ENCODE data around the gene CYP4B1.
"Not testable (repeated sequence)": the region's sequence is repeated elsewhere in the genome, so short reads cannot be mapped to it uniquely, and the experiment has no call there.

The CYP4B1 gene

DNA sequence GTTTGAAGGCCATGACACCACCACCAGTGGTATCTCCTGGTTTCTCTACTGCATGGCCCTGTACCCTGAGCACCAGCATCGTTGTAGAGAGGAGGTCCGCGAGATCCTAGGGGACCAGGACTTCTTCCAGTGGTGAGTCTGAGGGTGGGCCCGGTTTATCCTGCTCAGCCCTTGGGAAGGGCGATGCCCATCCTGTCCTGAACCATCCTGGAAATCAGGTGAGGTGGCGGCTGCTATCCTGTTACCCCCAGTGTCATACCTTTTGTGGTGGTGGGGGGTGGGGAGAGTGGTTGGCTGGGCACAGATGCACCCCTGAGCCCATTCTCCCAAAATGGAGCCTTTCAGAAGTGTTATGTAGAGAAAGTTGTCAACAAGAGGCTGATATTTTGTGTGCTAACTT is 16.3 kb downstream of the CYP4B1 start:
- no peak for DNase-seq (ENCODE audit: low read depth, low spot score)

DNA sequence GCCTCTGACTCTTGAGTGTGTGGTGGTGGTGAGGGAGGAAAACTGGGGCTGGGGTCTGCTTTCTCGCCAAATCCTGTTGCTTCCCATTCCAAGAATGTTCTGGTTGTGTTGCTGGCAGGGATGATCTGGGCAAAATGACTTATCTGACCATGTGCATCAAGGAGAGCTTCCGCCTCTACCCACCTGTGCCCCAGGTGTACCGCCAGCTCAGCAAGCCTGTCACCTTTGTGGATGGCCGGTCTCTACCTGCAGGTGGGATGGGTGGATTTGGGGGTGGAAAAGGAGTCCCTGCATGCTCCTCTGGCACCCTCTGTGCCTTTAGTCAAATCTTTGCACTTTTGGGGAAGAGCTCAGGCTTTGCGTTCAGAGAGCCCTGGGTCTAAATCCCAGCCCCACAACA is 18.1 kb downstream of the CYP4B1 start:
- DNase-seq (ENCODE audit: low read depth, low spot score): no peak

DNA sequence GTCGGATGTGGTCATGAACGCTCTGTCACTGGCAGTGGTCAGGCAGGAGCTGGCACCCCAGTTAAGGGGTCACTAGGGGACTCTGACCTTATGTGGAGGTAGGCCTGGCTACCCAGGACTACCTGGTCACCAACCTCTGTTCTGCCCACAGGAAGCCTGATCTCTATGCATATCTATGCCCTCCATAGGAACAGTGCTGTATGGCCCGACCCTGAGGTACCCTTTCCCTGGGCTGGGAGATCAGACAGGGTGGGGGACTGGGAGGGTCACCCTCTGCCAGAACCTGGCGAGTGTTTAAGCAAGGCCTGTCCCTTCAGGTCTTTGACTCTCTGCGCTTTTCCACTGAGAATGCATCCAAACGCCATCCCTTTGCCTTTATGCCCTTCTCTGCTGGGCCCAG is 19.0 kb downstream of the CYP4B1 start:
- DNase-seq (ENCODE audit: low read depth, low spot score): no peak

DNA sequence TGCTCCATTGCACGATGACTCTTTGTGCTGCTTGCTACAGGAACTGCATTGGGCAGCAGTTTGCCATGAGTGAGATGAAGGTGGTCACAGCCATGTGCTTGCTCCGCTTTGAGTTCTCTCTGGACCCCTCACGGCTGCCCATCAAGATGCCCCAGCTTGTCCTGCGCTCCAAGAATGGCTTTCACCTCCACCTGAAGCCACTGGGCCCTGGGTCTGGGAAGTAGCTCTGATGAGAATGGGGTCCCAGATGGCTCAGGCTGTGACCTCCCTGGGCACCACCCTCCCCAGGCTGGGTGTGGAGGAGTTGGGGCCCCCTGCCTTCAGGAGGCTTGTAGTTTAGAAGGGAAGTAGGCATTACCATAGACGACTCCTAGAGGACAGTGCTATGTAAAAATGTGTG is 19.7 kb downstream of the CYP4B1 start:
- DNase-seq (ENCODE audit: low read depth, low spot score): no peak

DNA sequence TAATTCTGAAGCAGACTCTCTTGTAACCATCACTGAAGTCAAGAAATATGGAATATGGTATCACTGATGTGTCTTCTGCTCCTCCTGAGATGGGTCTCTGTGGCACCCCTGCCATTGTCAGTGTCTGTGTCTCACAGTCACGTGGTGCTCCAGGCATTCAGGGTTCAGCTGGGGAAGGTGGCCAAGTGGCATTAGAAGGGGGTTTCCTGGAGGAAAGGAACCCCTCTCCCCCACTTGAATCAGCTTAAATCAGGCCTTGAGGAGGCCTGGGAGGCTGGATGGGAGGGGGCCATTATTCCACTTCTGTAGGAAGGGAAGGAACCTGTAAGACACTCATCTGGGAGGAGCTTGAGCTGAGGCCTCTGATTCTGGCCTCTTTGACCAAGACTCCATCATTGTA is 20.5 kb downstream of the CYP4B1 start:
- no peak for DNase-seq (ENCODE audit: low read depth, low spot score)

DNA sequence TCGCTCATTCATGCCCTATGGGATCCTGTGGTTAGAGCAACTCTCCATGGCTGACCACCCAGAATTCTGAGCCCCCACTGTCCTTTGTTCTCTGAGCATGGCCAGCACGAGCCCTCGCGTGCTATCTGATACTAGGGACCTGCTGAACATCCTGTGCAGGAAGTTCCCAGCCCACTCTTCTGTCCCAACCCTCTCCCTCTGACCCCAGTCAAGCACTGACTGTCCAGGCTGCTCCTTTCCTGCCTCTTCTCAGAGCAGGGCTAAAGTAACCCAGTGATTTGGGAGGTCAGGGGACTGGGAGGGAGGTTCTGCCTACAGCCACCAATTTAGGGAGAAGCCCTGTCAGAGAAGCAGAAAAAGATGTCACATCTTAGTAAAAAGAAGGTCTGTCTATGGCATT is 21.2 kb downstream of the CYP4B1 start:
- no peak for DNase-seq (ENCODE audit: low read depth, low spot score)

DNA sequence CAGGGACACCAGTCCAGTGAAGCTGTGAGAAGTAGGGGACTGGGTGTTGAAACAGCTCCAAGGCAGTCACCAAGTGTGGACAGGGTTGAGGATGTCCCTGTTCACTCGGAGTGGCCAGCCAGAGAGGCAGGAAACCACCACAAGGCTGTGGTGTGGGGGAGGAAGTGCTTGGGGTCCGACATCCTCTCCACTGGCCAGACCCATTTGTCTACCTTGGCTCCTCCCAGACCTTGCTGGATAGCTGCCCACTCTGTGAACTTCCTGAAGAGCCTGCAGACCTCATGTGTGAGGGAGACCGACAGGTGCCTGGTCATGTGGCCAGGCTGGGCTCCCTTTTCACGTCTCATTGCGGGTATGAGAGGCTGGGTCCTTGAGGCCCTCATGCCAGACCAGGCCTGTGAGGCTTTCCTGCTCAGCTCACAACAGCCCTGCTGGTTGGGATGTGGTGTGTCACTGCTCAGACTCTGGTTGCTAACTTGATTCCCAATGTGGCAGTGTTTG is 21.8 kb downstream of the CYP4B1 start:
- no peak for DNase-seq (ENCODE audit: low read depth, low spot score)

DNA sequence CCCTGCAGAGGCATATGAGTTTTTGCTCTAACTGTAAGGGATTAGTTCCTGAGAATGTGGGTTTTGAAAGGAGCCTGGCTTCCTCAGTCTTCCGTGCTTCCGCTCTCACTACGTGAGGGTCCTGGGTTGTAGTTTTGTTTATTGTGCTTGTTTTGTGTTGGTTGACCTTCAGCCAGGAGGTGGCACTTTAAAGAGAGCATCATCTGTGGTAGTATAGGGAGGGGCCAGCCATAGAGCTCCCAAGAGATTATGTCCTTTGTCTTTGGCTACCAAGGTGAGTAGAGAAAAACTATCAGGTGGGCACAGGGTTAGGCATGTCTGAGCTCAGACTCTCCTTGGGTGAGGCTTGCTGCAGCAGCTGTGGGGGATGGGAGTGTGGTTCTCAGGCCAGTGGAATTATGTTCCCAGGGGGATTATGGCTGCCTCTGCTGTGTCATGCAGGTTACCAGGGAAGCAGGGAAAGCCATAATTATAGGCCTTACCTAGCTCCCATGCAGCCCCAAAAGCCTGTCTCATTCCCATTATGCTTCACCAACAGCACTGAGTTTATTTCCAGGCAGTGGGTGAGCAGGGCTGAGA is 23.5 kb downstream of the CYP4B1 start:
- DNase-seq (ENCODE audit: low read depth, low spot score): no peak

DNA sequence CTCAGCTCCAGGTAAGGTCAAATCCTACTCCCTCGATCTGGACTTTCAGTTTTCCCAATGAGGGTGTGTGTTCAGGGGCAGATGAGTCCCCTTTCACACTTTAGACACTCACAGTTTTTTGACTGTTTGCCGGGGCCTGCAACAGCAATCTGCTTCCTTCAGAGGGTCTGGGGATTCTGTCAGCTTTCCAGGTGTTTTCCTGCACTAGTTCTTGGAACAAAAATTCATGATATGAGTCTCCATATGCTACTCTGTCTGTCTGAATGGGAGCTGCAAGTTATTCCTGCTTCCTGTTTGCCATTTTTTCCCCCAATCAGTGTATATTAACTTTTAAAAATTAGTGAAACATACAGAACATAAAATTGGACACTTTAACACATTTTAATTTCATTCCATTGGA is 24.3 kb downstream of the CYP4B1 start:
- DNase-seq (ENCODE audit: low read depth, low spot score): no peak

DNA sequence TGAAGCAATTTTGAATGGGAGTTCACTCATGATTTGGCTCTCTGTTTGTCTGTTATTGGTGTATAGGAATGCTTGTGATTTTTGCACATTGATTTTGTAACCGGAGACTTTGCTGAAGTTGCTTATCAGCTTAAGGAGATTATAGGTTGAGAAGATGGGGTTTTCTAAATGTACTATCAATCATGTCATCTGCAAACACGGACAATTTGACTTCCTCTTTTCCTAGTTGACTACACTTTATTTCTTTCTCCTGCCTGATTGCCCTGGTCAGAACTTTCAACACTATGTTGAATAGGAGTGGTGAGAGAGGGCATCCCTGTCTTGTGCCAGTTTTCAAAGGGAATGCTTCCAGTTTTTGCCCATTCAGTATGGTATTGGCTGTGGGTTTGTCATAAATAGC is 28.0 kb downstream of the CYP4B1 start:
- not testable (repeated sequence) for DNase-seq (ENCODE audit: low read depth, low spot score)

DNA sequence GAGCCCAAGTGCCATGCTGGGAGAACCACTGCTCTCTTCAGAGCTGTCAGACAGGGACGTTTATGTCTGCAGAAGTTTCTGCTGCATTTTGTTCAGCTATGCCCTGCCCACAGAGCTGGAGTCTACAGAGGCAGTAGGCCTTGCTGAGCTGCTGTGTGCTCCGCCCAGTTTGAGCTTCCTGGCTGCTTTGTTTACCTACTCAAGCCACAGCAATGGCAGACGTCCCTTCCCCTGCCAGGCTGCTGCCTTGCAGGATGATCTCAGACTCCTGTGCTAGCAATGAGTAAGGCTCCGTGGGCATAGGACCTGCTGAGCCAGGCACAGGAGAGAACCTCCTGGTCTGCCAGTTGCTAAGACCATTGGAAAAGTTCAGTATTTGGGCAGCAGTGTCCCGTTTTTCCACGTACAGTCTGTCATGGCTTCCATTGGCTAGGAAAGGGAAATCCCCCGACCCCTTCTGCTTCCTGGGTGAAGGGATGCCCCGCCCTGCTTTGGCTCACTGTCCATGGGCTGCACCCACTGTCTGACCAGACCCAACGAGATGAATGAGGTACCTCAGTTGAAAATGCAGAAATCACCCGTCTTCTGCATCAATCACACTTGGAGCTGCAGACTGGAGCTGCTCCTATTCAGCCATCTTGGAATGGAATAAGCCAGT is 31.9 kb downstream of the CYP4B1 start:
- DNase-seq (ENCODE audit: low read depth, low spot score): no peak

DNA sequence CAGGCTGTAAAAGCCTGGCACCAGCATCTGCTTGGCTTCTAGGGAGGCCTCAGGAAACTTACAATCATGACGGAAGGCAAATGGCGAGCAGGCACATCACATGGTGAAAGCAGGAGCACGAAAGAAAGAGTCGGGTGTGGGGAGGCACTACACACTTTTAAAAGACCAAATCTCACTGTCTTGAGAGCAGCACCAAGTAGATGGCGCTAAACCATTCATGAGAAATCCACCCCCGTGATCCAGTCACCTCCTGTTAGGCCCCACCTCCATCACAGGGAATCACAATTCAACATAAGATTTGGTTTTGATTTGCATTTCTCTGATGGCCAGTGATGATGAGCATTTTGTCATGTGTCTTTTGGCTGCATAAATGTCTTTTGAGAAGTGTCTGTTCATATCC is 36.6 kb downstream of the CYP4B1 start:
- DNase-seq (ENCODE audit: low read depth, low spot score): not testable (repeated sequence)

DNA sequence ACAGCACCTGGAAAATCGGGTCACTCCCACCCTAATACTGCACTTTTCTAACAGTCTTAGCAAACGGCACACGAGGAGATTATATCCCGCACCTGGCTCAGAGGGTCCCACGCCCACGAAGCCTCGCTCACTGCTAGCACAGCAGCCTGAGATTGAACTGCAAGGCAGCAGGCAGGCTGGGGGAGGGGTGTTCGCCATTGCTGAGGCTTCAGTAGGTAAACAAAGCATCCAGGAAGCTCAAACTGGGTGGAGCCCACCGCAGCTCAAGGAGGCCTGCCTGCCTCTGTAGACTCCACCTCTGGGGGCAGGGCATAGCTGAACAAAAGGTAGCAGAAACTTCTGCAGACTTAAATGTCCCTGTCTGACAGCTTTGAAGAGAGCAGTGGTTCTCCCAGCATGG is 47.5 kb downstream of the CYP4B1 start:
- not testable (repeated sequence) for DNase-seq (ENCODE audit: low read depth, low spot score)

DNA sequence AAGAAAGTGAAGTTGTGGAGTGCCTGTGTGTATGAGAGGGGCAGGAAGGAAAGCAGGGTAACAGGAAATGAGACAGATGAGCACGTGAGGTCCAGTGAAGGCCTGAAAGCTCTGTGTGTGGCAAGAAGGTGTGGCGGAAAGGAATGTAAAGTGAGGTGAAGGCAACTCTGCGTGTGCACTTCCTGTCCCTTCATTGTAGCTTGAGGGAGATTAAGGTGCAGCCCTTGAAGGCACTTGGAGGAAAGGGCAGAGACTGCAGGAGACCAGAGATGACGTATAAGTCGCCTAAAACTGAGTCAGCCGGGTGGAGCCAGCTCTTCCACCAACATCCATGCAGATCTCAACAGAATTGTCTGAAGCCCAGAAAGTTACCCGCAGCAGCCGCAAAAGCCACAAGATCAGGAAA is 58.8 kb downstream of the CYP4B1 start:
- not testable (repeated sequence) for DNase-seq (ENCODE audit: low read depth, low spot score)

DNA sequence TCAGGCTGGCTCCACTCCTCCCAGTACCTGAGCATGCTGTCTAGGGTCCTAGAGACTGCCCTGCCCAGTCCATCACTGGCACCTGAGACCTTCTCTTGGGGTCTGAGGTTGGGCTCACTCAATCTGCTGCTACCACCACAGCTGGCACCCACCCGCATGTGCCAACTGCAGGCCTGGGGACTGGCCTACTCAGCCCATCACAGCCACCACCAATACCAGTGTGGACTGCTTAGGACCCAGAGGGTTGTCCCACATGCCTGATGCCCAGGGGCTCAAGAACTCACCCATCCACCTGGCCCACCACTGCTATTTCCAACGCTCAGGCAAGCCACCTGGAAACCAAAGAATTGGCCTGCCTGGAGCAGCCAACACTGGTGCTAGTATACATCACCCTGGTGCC is 63.5 kb downstream of the CYP4B1 start:
- no peak for DNase-seq (ENCODE audit: low read depth, low spot score)

Data from brain pericyte (primary cell).